Eye (tissue), 1 donor: Measurements from ENCODE around the gene CCP110.

Experiments used
- DNase-seq: peaks from one replicate; pipeline ENCODE4 v3.0.0-alpha.2; 2015

CCP110 gene

DNA sequence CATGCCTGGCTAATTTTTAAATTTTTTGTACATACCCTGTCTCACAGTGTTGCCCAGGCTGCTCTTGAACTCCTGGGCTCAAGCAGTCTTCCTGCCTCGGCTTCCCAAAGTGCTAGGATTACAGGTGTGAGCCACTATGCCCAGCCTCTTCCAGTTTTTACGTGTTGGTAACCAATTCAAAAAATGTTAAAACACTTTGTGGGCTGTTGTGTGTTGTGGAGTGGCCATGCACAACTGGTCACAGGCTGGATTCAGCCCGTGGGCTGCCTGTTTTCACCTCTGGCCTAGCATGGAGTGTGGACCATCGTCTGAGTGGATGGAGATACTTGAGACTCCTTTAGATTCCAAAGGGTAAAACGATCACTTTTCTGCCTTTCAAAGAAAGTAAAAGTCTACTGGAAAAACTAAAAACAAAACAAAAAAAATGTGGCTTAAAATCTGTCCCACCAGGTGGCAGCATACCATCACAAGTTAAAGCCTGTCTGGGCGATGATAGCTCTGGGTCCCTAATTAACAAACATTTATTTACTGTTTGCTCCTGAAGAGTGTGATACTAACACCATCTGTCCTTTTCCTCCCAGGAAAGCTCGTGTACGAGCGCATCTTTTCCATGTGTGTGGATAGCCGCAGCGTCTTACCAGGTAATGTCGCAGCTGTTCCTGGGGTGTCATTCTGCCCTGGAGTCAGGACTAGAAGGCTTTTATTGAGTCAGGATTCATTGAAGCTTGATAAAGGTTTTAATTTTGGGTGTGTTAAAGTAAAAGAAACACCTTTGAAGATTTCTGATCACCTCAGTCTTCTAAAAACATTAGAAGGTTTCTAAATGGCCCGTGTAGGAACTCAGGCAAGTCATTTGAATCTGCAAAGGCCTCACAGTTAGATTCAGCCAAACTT lies 77.6 kb downstream of the CCP110 start:
- DNase-seq, result peak; percentile 79
